Right lobe of liver (tissue), 6 donors: ENCODE data around the gene CD48. TPM values are rescaled to one million over a fixed set of nuclear protein-coding genes. Genes with fewer than 3 reads are reported as not detected.
"Not testable (repeated sequence)": the region's sequence is repeated elsewhere in the genome, so short reads cannot be mapped to it uniquely, and the experiment has no call there.

ENCODE experiments used
- ATAC-seq, 4 donors: fragments of 200-7000 bp; cut with Tn5 transposase; one replicate each; pipeline ENCODE4 v1.9.1; 2020; ENCODE audit warnings: mild to moderate bottlenecking in 4 of 4, moderate library complexity in 4 of 4
- DNase-seq, 3 donors: peaks; one replicate each; pipeline ENCODE4 v3.0.0-alpha.2; 2020
- H3K27ac ChIP-seq, 3 donors: fragments of 200-600 bp; one replicate each; pipeline ENCODE4 v1.8.0; 2022
- H3K27me3 ChIP-seq, 2 donors: fragments of 200-600 bp; one replicate each; pipeline ENCODE4 v1.8.0; 2022
- H3K36me3 ChIP-seq, 4 donors: fragments of 200-600 bp; sonication (generic) in 1 of 4; one replicate each; pipeline versions ENCODE4 v1.5.1 to v1.8.0; 2017 to 2022; ENCODE audit warnings: control low read depth in 1 of 4
- H3K4me1 ChIP-seq, 4 donors: fragments of 200-600 bp; sonication (generic) in 1 of 4; one replicate each; pipeline versions ENCODE4 v1.5.1 to v1.8.0; 2017 to 2022; ENCODE audit warnings: control low read depth in 1 of 4
- H3K4me3 ChIP-seq, 3 donors: fragments of 200-600 bp; one replicate each; pipeline ENCODE4 v1.8.0; 2022
- H3K9me3 ChIP-seq, 4 donors: fragments of 200-600 bp; sonication (generic) in 1 of 4; one replicate each; pipeline versions ENCODE4 v1.5.1 to v1.8.0; 2017 to 2022; ENCODE audit warnings: control low read depth in 1 of 4
- CTCF ChIP-seq, 4 donors: fragments of 200-600 bp in 3 of 4; fragments of 450-650 bp in 1 of 4; IDR thresholded peaks; one replicate each; pipeline versions ENCODE4 v1.5.1 to v1.8.0; 2016 to 2022; ENCODE audit warnings: antibody characterized with exemption in 4 of 4, mild to moderate bottlenecking in 2 of 4
- POLR2A ChIP-seq: fragments of 450-650 bp; IDR thresholded peaks from one replicate; pipeline ENCODE4 v1.6.1; 2017; ENCODE audit warnings: antibody characterized with exemption, mild to moderate bottlenecking
- WGBS: methylation state at CpG from one replicate; pipeline ENCODE4 v1.1.6; 2018; ENCODE audit warnings: low coverage, low lambda C conversion rate; ENCODE audit not compliant: insufficient coverage; ENCODE audit errors: missing lambda C conversion rate; 5-methylcytosine and 5-hydroxymethylcytosine counted together
- intact Hi-C, 2 donors: fragments of 100-400 bp; cut with DNase I; formaldehyde crosslinking; loops; one replicate each; pipeline versions ENCODE4 v1.11.2 to v1.14.1; 2022
- total RNA-seq, 6 experiments: library from RNA; depleted of rRNA in 2 of 6; stranded (reverse); fragments of >200 nt in 2 of 6; fragmentation: NEBNext Ultra II Directional in 3 of 6; extraction: Animal tissue kit (Norgen Biotek cat#: 25700) in 3 of 6; gene quantifications; one replicate each; pipeline versions ENCODE4 v1.1.0 to v1.2.4, GENCODE V29; 2016 to 2023
- donor health status: DM: no; HTN: yes; CAD: no.
- donor health status: DM: no; HTN: no; CAD: no.
- donor health status: DM: no; HTN: no; CAD: no.
- donor health status: DM: no; HTN: yes; CAD: no.
- donor health status: DM: no; HTN: yes; CAD: no.

Gene CD48
- total RNA-seq, 6 experiments from 2014 or later, result 0.68 to 5.0 (median 3.4) TPM

- intact Hi-C loops, result no loop called here
- no peak overlapping the region for H3K27ac ChIP-seq
- DNase-seq, result no peak
Measured at GRCh38 chr1:160704250-160704649, 7.4 kb downstream of the CD48 start.

GRCh38 chr1:160702100-160702499 is 9.5 kb downstream of the CD48 start:
- DNase-seq (no peak), ATAC-seq (no peak)
- Histone ChIP-seq H3K27me3 (no peaks in the 10 kb centered on the region), H3K4me1 (no peaks in the 10 kb centered on the region), H3K36me3 (no peaks in the 10 kb centered on the region), H3K4me3 (no peak overlapping the region), H3K9me3 (no peaks in the 10 kb centered on the region), H3K27ac (no peak overlapping the region)
- intact Hi-C loops, result no loop called here
- no peak for TF ChIP-seq POLR2A
- no peak for TF ChIP-seq CTCF (IDR thresholded peaks at IDR 0.05)
- 61% methylated on average over 3 of the region's 5 CpGs for WGBS

More at GRCh38 chr1:160704250-160704649, 7.4 kb downstream of the CD48 start:
- WGBS, result 48% methylated on average over 4 of the region's 4 CpGs
- TF ChIP-seq POLR2A (no peak), CTCF (IDR thresholded peaks at IDR 0.05) (no peak)
- H3K36me3 ChIP-seq, result no peaks in the 10 kb centered on the region
- ATAC-seq, result peak; percentile 38 to 62 (median 48)
- no peak overlapping the region for H3K4me3 ChIP-seq
- no peaks in the 10 kb centered on the region for H3K9me3 ChIP-seq
- H3K4me1 ChIP-seq, result no peaks in the 10 kb centered on the region
- H3K27me3 ChIP-seq, result no peaks in the 10 kb centered on the region

- 68% methylated on average over 7 of the region's 10 CpGs for WGBS
- H3K27me3 ChIP-seq, H3K9me3 ChIP-seq, DNase-seq, H3K4me1 ChIP-seq, H3K36me3 ChIP-seq, H3K27ac ChIP-seq, ATAC-seq, H3K4me3 ChIP-seq, intact Hi-C loops: not testable (repeated sequence)
- peak in 3 of 4 donors; percentile 9 to 23 (median 15) for TF ChIP-seq CTCF (IDR thresholded peaks at IDR 0.05)
Measured at GRCh38 chr1:160692390-160692789, 19.2 kb downstream of the CD48 start.

- no peak overlapping the region for H3K27ac ChIP-seq
- no peaks in the 10 kb centered on the region for H3K36me3 ChIP-seq
- H3K4me1 ChIP-seq, result no peaks in the 10 kb centered on the region
- ATAC-seq (no peak), DNase-seq (no peak)
- no peaks in the 10 kb centered on the region for H3K9me3 ChIP-seq
- intact Hi-C loops, result no loop called here
- no peak for TF ChIP-seq CTCF (IDR thresholded peaks at IDR 0.05)
- TF ChIP-seq POLR2A, result no peak
- no peaks in the 10 kb centered on the region for H3K27me3 ChIP-seq
- H3K4me3 ChIP-seq, result no peak overlapping the region
Measured at GRCh38 chr1:160685266-160685665, 26.4 kb downstream of the CD48 start.
